Mesendoderm (in vitro differentiated cells): ENCODE data around the gene PDS5B.

Experiments used
- DNase-seq: peaks from one replicate; pipeline ENCODE4 v3.0.0; 2013
- H2AK5ac ChIP-seq: 2 replicates; pipeline ENCODE4 v1.6.1; 2013; ENCODE audit warnings: low read length, inconsistent platforms
- H2BK120ac ChIP-seq: 2 replicates; pipeline ENCODE4 v1.6.1; 2013; ENCODE audit warnings: low read depth, mild to moderate bottlenecking, low read length, moderate library complexity, mixed read lengths
- H2BK15ac ChIP-seq: replicated peaks from 2 replicates; pipeline ENCODE4 v1.6.1; 2013; ENCODE audit warnings: low read depth, mild to moderate bottlenecking, moderate library complexity
- H2BK5ac ChIP-seq: 2 replicates; pipeline ENCODE4 v1.6.1; 2013; ENCODE audit warnings: low read length, inconsistent platforms
- H3K18ac ChIP-seq: 2 replicates; pipeline ENCODE4 v1.6.1; 2013; ENCODE audit warnings: mild to moderate bottlenecking, low read length, mixed read lengths
- H3K23ac ChIP-seq: one replicate; pipeline ENCODE4 v1.6.1; 2013; ENCODE audit warnings: low read length
- H3K27ac ChIP-seq: 2 replicates; pipeline ENCODE4 v1.5.1; 2013; ENCODE audit warnings: low read depth, mild to moderate bottlenecking, inconsistent platforms, low read length, moderate library complexity
- H3K27me3 ChIP-seq: 2 replicates; pipeline ENCODE4 v1.6.1; 2013; ENCODE audit warnings: low read length, control low read depth, mild to moderate bottlenecking, inconsistent platforms; ENCODE audit not compliant: insufficient read depth, poor library complexity
- H3K36me3 ChIP-seq: 2 replicates; pipeline ENCODE4 v1.6.1; 2013; ENCODE audit warnings: low read length, inconsistent platforms; ENCODE audit not compliant: control insufficient read depth, insufficient read depth
- H3K4ac ChIP-seq: one replicate; pipeline ENCODE4 v1.6.1; 2013; ENCODE audit warnings: low read depth, mild to moderate bottlenecking, low read length, moderate library complexity
- H3K4me1 ChIP-seq: 2 replicates; pipeline ENCODE4 v1.6.1; 2013; ENCODE audit warnings: low read depth, low read length, inconsistent platforms; ENCODE audit not compliant: control insufficient read depth
- H3K4me2 ChIP-seq: 2 replicates; pipeline ENCODE4 v1.6.1; 2013; ENCODE audit warnings: low read length
- H3K4me3 ChIP-seq: 2 replicates; pipeline ENCODE4 v1.5.1; 2013; ENCODE audit warnings: mild to moderate bottlenecking, low read length
- H3K56ac ChIP-seq: one replicate; pipeline ENCODE4 v1.6.1; 2013; ENCODE audit warnings: low read length
- H3K79me1 ChIP-seq: 2 replicates; pipeline ENCODE4 v1.6.1; 2013; ENCODE audit warnings: low read length, inconsistent platforms
- H3K79me2 ChIP-seq: 2 replicates; pipeline ENCODE4 v1.6.1; 2013; ENCODE audit warnings: mild to moderate bottlenecking, low read length; ENCODE audit not compliant: control insufficient read depth, insufficient read depth
- H3K9ac ChIP-seq: 2 replicates; pipeline ENCODE4 v1.6.1; 2013; ENCODE audit warnings: low read length, inconsistent platforms
- H4K5ac ChIP-seq: one replicate; pipeline ENCODE4 v1.6.1; 2013; ENCODE audit warnings: low read length
- H4K8ac ChIP-seq: one replicate; pipeline ENCODE4 v1.6.1; 2013; ENCODE audit warnings: low read depth, mild to moderate bottlenecking, control low read depth, low read length, moderate library complexity
- WGBS: extraction: QIAGEN DNeasy Blood & Tissue Kit; methylation state at CpG from one replicate; pipeline ENCODE4 v1.1.7; 2013; ENCODE audit warnings: low lambda C conversion rate, missing lambda C conversion rate; ENCODE audit not compliant: insufficient coverage; ENCODE audit errors: extremely low coverage; 5-methylcytosine and 5-hydroxymethylcytosine counted together

PDS5B gene

GRCh38 chr13:32791545-32792172, 205.4 kb downstream of the PDS5B start:
- Histone ChIP-seq H3K9ac (no peak overlapping the region), H3K4me2 (no peak overlapping the region), H3K23ac (no peak overlapping the region), H4K5ac (no peak overlapping the region), H2BK5ac (no peak overlapping the region), H3K79me2 (no peaks in the 10 kb centered on the region), H2AK5ac (no peak overlapping the region), H3K4ac (no peak overlapping the region), H3K4me3 (no peak overlapping the region), H3K18ac (no peak overlapping the region), H4K8ac (no peak overlapping the region), H3K4me1 (no peaks in the 10 kb centered on the region), H3K56ac (no peak overlapping the region), H3K36me3 (no peaks in the 10 kb centered on the region), H2BK120ac (no peak overlapping the region), H3K27ac (no peak overlapping the region), H2BK15ac (no peak overlapping the region), H3K79me1 (no peaks in the 10 kb centered on the region), H3K27me3 (no peaks in the 10 kb centered on the region)
- no peak for DNase-seq
- no CpG with 5 or more reads among the region's 8 CpGs for WGBS

GRCh38 chr13:32796754-32797153, 210.5 kb downstream of the PDS5B start:
- H3K9ac ChIP-seq: no peak overlapping the region
- H3K79me2 ChIP-seq: no peaks in the 10 kb centered on the region
- no CpG with 5 or more reads among the region's 1 CpG for WGBS
- no peak overlapping the region for H3K4ac ChIP-seq
- H3K79me1 ChIP-seq: no peaks in the 10 kb centered on the region
- no peak for DNase-seq
- no peak overlapping the region for H4K5ac ChIP-seq
- H3K4me1 ChIP-seq: no peaks in the 10 kb centered on the region
- no peak overlapping the region for H3K4me2 ChIP-seq
- no peak overlapping the region for H3K23ac ChIP-seq
- no peak overlapping the region for H3K18ac ChIP-seq
- H3K36me3 ChIP-seq: no peaks in the 10 kb centered on the region
- H2BK120ac ChIP-seq: no peak overlapping the region
- H3K4me3 ChIP-seq: no peak overlapping the region
- no peak overlapping the region for H2BK5ac ChIP-seq
- no peak overlapping the region for H2AK5ac ChIP-seq
- no peaks in the 10 kb centered on the region for H3K27me3 ChIP-seq
- H2BK15ac ChIP-seq: no peak overlapping the region
- no peak overlapping the region for H4K8ac ChIP-seq
- no peak overlapping the region for H3K27ac ChIP-seq
- H3K56ac ChIP-seq: no peak overlapping the region

DNA sequence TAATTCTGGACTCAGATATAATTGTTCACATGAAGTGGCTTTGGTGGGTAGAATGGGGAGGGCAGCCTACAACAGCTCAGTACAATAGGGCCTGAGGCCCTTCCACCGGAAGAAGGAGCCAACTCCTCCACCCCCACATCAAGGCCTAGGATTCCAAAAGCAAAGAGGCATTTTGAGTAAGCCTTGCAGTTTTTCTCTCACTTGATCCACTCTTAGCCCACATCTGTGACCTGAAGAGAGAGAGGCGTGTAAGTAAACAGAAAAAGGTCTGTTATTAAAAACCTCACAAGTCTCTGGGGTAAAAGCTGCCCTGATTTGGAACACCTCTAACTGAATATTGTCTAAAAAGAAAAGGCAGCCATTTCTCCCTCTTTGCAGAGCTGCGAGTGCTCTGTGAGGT, 215.9 kb downstream of the PDS5B start:
- H3K27ac ChIP-seq: no peak overlapping the region
- no peak overlapping the region for H3K4me2 ChIP-seq
- H2BK15ac ChIP-seq: no peak overlapping the region
- no peaks in the 10 kb centered on the region for H3K36me3 ChIP-seq
- no peak overlapping the region for H3K4ac ChIP-seq
- DNase-seq: no peak
- no CpG with 5 or more reads among the region's 3 CpGs for WGBS
- no peak overlapping the region for H2BK5ac ChIP-seq
- H3K4me3 ChIP-seq: no peak overlapping the region
- H2AK5ac ChIP-seq: no peak overlapping the region
- H3K79me1 ChIP-seq: no peaks in the 10 kb centered on the region
- no peaks in the 10 kb centered on the region for H3K4me1 ChIP-seq
- no peak overlapping the region for H3K56ac ChIP-seq
- H3K18ac ChIP-seq: no peak overlapping the region
- H3K23ac ChIP-seq: no peak overlapping the region
- H2BK120ac ChIP-seq: no peak overlapping the region
- no peak overlapping the region for H4K8ac ChIP-seq
- no peak overlapping the region for H4K5ac ChIP-seq
- H3K79me2 ChIP-seq: no peaks in the 10 kb centered on the region
- H3K27me3 ChIP-seq: no peaks in the 10 kb centered on the region
- H3K9ac ChIP-seq: no peak overlapping the region

- Histone ChIP-seq H4K5ac (no peak overlapping the region), H2BK15ac (no peak overlapping the region), H3K9ac (no peak overlapping the region), H3K56ac (no peak overlapping the region), H4K8ac (no peak overlapping the region), H3K27ac (no peak overlapping the region), H3K79me1 (no peaks in the 10 kb centered on the region), H3K79me2 (no peaks in the 10 kb centered on the region), H3K36me3 (no peaks in the 10 kb centered on the region), H2BK5ac (no peak overlapping the region), H2BK120ac (no peak overlapping the region), H3K4me2 (no peak overlapping the region), H3K18ac (no peak overlapping the region), H3K4me1 (no peaks in the 10 kb centered on the region), H2AK5ac (no peak overlapping the region), H3K23ac (no peak overlapping the region), H3K4ac (no peak overlapping the region), H3K27me3 (no peaks in the 10 kb centered on the region), H3K4me3 (no peak overlapping the region)
- no CpG with 5 or more reads among the region's 5 CpGs for WGBS
- DNase-seq: no peak
Measured at GRCh38 chr13:32804673-32805230, 218.5 kb downstream of the PDS5B start.

- Histone ChIP-seq H2AK5ac (no peak overlapping the region), H3K4me3 (no peak overlapping the region), H4K5ac (no peak overlapping the region), H3K18ac (no peak overlapping the region), H3K4ac (no peak overlapping the region), H2BK5ac (no peak overlapping the region), H3K9ac (no peak overlapping the region), H3K56ac (no peak overlapping the region), H4K8ac (no peak overlapping the region), H3K79me1 (no peaks in the 10 kb centered on the region), H3K27me3 (no peaks in the 10 kb centered on the region), H3K23ac (no peak overlapping the region), H2BK120ac (no peak overlapping the region), H2BK15ac (no peak overlapping the region), H3K27ac (no peak overlapping the region), H3K36me3 (no peaks in the 10 kb centered on the region), H3K4me1 (no peaks in the 10 kb centered on the region), H3K79me2 (no peaks in the 10 kb centered on the region), H3K4me2 (no peak overlapping the region)
- no peak for DNase-seq
- no CpG with 5 or more reads among the region's 7 CpGs for WGBS
Measured at GRCh38 chr13:32811297-32811800, 225.1 kb downstream of the PDS5B start.
